ENCODE data around the gene TLL2. TPM values are rescaled to one million over a fixed set of nuclear protein-coding genes. Genes with fewer than 3 reads are reported as not detected.

Gene TLL2
- total and polyA plus RNA-seq, 2 experiments from 2014 or later = 2.6 to 3.0 TPM

DNA sequence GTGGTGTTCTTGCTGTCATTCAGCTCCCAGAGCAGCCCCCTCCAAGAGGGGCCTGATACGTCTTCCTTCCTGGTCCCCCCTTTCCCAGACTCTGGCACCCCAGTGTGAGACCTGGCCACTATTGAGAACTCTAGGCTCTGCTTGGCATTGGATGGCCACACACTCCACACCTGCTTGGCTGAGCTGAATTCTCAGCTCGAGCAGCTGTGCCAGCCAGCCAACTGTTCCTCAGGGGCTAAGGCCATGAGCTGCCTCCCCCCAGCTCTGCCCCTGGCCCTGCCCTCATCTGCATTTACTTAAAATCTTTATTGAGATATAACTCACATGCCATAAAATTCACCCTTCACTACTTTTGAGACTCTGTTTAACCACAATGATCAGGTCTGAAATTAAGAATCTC, 6.7 kb downstream of the TLL2 start:
- no peak for DNase-seq (ENCODE audit: low spot score)
- Histone ChIP-seq H3K9me2 (ENCODE audit: insufficient read depth) (0 out of 2 replicates have a peak, but pooled peaks cover 4% of the 10 kb centered on the region), H3K4me3 (no peak overlapping the region), H3K27ac (ENCODE audit: low read depth) (no peak overlapping the region), H3K4me1 (ENCODE audit: insufficient read depth) (peaks cover 27% of the 10 kb centered on the region), H3K79me2 (replicated peaks; ENCODE audit: insufficient read depth) (no peaks in the 10 kb centered on the region), H3K27me3 (ENCODE audit: insufficient read depth) (peaks cover 22% of the 10 kb centered on the region), H3F3A (replicated peaks; ENCODE audit: low read depth) (no peaks in the 10 kb centered on the region), H4K20me1 (replicated peaks; ENCODE audit: insufficient read depth) (peaks cover 7% of the 10 kb centered on the region), H3K36me3 (ENCODE audit: insufficient read depth) (no peaks in the 10 kb centered on the region), H3K4me2 (no peak overlapping the region), H2AFZ (no peak overlapping the region)
- H3K27ac Mint-ChIP-seq = no peak overlapping the region
- H3K4me1 Mint-ChIP-seq = peaks cover 37% of the 10 kb centered on the region
- no peaks in the 10 kb centered on the region for H3K9me3 Mint-ChIP-seq
- ATAC-seq = no peak
- H3K4me3 Mint-ChIP-seq = no peak overlapping the region
- H3K27me3 Mint-ChIP-seq (ENCODE audit: insufficient read depth, low read depth, poor library complexity) = peaks cover 25% of the 10 kb centered on the region
- H3K36me3 Mint-ChIP-seq (ENCODE audit: low read depth) = no peaks in the 10 kb centered on the region; the same call in 2 of the 3 replicates
- TF ChIP-seq, protein P1, sequence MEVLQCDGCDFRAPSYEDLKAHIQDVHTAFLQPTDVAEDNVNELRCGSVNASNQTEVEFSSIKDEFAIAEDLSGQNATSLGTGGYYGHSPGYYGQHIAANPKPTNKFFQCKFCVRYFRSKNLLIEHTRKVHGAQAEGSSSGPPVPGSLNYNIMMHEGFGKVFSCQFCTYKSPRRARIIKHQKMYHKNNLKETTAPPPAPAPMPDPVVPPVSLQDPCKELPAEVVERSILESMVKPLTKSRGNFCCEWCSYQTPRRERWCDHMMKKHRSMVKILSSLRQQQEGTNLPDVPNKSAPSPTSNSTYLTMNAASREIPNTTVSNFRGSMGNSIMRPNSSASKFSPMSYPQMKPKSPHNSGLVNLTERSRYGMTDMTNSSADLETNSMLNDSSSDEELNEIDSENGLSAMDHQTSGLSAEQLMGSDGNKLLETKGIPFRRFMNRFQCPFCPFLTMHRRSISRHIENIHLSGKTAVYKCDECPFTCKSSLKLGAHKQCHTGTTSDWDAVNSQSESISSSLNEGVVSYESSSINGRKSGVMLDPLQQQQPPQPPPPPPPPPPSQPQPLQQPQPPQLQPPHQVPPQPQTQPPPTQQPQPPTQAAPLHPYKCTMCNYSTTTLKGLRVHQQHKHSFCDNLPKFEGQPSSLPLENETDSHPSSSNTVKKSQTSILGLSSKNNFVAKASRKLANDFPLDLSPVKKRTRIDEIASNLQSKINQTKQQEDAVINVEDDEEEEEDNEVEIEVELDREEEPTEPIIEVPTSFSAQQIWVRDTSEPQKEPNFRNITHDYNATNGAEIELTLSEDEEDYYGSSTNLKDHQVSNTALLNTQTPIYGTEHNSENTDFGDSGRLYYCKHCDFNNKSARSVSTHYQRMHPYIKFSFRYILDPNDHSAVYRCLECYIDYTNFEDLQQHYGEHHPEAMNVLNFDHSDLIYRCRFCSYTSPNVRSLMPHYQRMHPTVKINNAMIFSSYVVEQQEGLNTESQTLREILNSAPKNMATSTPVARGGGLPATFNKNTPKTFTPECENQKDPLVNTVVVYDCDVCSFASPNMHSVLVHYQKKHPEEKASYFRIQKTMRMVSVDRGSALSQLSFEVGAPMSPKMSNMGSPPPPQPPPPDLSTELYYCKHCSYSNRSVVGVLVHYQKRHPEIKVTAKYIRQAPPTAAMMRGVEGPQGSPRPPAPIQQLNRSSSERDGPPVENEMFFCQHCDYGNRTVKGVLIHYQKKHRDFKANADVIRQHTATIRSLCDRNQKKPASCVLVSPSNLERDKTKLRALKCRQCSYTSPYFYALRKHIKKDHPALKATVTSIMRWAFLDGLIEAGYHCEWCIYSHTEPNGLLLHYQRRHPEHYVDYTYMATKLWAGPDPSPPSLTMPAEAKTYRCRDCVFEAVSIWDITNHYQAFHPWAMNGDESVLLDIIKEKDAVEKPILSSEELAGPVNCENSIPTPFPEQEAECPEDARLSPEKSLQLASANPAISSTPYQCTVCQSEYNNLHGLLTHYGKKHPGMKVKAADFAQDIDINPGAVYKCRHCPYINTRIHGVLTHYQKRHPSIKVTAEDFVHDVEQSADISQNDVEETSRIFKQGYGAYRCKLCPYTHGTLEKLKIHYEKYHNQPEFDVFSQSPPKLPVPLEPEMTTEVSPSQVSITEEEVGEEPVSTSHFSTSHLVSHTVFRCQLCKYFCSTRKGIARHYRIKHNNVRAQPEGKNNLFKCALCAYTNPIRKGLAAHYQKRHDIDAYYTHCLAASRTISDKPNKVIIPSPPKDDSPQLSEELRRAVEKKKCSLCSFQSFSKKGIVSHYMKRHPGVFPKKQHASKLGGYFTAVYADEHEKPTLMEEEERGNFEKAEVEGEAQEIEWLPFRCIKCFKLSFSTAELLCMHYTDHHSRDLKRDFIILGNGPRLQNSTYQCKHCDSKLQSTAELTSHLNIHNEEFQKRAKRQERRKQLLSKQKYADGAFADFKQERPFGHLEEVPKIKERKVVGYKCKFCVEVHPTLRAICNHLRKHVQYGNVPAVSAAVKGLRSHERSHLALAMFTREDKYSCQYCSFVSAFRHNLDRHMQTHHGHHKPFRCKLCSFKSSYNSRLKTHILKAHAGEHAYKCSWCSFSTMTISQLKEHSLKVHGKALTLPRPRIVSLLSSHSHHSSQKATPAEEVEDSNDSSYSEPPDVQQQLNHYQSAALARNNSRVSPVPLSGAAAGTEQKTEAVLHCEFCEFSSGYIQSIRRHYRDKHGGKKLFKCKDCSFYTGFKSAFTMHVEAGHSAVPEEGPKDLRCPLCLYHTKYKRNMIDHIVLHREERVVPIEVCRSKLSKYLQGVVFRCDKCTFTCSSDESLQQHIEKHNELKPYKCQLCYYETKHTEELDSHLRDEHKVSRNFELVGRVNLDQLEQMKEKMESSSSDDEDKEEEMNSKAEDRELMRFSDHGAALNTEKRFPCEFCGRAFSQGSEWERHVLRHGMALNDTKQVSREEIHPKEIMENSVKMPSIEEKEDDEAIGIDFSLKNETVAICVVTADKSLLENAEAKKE (CRISPR knock-in tag; IDR thresholded peaks at IDR 0.05) = no peak

DNA sequence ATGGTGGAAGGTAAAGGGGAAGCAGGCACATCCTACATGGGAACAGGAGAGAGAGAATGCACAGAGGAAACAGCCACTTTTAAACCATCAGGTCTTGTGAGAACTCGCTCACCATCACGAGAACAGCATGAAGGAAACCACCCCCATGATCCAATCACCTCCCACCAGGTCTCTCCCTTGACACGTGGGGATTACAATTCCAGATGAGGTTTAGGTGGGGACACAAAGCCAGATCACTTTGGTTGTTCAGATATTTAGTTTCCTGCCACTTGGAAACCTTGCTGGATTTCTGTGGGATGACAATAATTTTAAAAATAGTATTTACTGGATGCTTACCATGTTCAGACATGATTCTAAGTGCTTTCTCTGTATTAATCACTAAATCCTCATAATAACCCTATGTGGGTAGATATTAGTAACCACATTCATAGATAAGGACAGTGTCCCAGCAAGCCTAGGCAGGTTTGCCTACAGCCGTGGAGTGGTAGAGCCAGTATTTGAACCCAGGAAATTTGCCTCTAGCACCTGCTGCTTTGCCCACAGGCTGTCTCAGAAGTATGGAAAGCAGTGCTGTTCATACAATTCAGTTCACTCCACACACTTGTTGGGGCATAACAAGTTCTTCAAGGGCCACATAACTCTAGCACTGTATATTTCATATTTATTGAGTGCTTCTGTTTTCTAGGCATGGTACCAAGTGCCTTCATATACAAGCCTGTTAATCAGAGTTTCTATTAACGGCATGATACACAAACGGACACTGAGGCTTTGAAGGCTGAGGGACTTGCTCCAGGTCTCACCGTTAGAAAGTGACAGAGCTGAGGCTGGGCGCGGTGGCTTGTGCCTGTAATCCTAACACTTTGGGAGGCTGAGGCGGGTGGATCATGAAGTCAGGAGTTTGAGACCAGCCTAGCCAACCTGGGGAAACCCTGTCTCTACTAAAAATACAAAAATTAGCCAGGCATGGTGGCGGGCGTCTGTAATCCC, 8.3 kb downstream of the TLL2 start:
- Histone ChIP-seq H3K36me3 (ENCODE audit: insufficient read depth) (no peaks in the 10 kb centered on the region), H3K27ac (ENCODE audit: low read depth) (no peak overlapping the region), H3K27me3 (ENCODE audit: insufficient read depth) (peaks cover 6% of the 10 kb centered on the region; the same call in 1 of the 2 replicates), H3K9me2 (ENCODE audit: insufficient read depth) (0 out of 2 replicates have a peak, but pooled peaks cover 4% of the 10 kb centered on the region), H3K79me2 (replicated peaks; ENCODE audit: insufficient read depth) (no peaks in the 10 kb centered on the region), H3K4me3 (no peak overlapping the region), H4K20me1 (replicated peaks; ENCODE audit: insufficient read depth) (no peaks in the 10 kb centered on the region), H3F3A (replicated peaks; ENCODE audit: low read depth) (no peaks in the 10 kb centered on the region), H3K4me2 (no peak overlapping the region), H3K4me1 (ENCODE audit: insufficient read depth) (peaks cover 14% of the 10 kb centered on the region), H2AFZ (no peak overlapping the region)
- Mint-ChIP-seq H3K4me3 (no peak overlapping the region), H3K27me3 (ENCODE audit: insufficient read depth, low read depth, poor library complexity) (peaks cover 16% of the 10 kb centered on the region), H3K36me3 (ENCODE audit: low read depth) (no peaks in the 10 kb centered on the region; the same call in 2 of the 3 replicates), H3K27ac (no peak overlapping the region), H3K4me1 (peaks cover 22% of the 10 kb centered on the region), H3K9me3 (no peaks in the 10 kb centered on the region)
- no peak for DNase-seq (ENCODE audit: low spot score)
- ATAC-seq = no peak
- no peak for TF ChIP-seq ZNF114 (CRISPR knock-in tag; IDR thresholded peaks at IDR 0.05)
- TF ChIP-seq, protein P1 (CRISPR knock-in tag; IDR thresholded peaks at IDR 0.05) = no peak
- no peak for TF ChIP-seq STAT1 (IDR thresholded peaks at IDR 0.05; ENCODE audit: unreplicated experiment)
- no peak for TF ChIP-seq JUNB (IDR thresholded peaks at IDR 0.05; ENCODE audit: unreplicated experiment)
